Esophagus muscularis mucosa (tissue), 4 donors: ENCODE measurements around the gene RNF125.

ENCODE experiments used
- EP300 ChIP-seq: sonication (generic); formaldehyde crosslinking; IDR thresholded peaks from one replicate; pipeline ENCODE4 v1.6.1; 2017; ENCODE audit warnings: antibody characterized with exemption
- POLR2A ChIP-seq: fragments of 450-650 bp; IDR thresholded peaks from one replicate; pipeline ENCODE4 v1.6.1; 2017; ENCODE audit warnings: antibody characterized with exemption, moderate library complexity, mild to moderate bottlenecking, low read depth
- POLR2AphosphoS5 ChIP-seq, 2 donors: sonication (generic); formaldehyde crosslinking; IDR thresholded peaks; one replicate each; pipeline ENCODE4 v1.6.1; 2017; ENCODE audit warnings: antibody characterized with exemption in 2 of 2
- TF ChIP-seq, protein P1 (sequence below), 3 experiments: fragments of 200-600 bp in 2 of 3; fragments of 450-650 bp in 1 of 3; sonication (generic) in 2 of 3; IDR thresholded peaks; one replicate each; pipeline ENCODE4 v1.5.1; 2017 to 2019; ENCODE audit warnings: antibody characterized with exemption in 3 of 3, mild to moderate bottlenecking in 2 of 3, moderate library complexity in 1 of 3

DNA sequence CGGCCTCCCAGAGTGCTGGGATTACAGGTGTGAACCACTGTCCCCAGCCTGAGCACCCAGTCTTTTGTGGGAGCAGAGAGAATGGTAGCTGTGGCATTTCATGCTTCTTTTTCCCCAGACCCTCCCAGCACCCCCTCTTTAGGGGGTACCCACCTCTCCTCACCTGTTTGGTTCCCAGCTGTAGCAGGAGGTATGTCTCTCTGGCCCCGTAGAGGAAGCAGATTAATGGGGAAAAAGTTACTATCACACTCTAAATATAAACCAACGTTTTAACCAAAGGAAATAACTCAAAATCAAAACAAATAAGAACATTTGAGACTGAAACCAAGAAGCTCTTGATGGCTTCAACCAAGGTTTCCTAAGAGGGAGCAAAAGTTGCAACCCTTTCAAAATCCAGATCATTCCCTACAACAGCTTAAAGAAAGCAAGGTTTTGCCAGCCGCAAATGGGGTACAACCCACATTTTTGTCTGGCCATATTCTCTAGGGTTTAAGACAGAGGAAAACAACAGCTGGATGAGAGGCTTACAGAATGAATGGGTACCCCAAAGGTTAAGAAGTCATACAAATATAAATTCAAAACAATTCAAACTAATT is 8.0 kb downstream of the RNF125 start:
- TF ChIP-seq, protein P1, sequence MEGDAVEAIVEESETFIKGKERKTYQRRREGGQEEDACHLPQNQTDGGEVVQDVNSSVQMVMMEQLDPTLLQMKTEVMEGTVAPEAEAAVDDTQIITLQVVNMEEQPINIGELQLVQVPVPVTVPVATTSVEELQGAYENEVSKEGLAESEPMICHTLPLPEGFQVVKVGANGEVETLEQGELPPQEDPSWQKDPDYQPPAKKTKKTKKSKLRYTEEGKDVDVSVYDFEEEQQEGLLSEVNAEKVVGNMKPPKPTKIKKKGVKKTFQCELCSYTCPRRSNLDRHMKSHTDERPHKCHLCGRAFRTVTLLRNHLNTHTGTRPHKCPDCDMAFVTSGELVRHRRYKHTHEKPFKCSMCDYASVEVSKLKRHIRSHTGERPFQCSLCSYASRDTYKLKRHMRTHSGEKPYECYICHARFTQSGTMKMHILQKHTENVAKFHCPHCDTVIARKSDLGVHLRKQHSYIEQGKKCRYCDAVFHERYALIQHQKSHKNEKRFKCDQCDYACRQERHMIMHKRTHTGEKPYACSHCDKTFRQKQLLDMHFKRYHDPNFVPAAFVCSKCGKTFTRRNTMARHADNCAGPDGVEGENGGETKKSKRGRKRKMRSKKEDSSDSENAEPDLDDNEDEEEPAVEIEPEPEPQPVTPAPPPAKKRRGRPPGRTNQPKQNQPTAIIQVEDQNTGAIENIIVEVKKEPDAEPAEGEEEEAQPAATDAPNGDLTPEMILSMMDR (IDR thresholded peaks at IDR 0.05): no peak
- TF ChIP-seq POLR2AphosphoS5 (IDR thresholded peaks at IDR 0.05): no peak
- TF ChIP-seq EP300: no peak
- TF ChIP-seq POLR2A: no peak
